HepG2 (cell line): ENCODE measurements around the gene COL18A1. TPM values are rescaled to one million over a fixed set of nuclear protein-coding genes. Genes with fewer than 3 reads are reported as not detected.

ENCODE experiments used
- ATAC-seq: fragments of 200-7000 bp; cut with Tn5 transposase; 3 replicates; pipeline ENCODE4 v1.9.1; 2020; ENCODE audit warnings: mild to moderate bottlenecking, moderate library complexity
- BruUV-seq: library from RNA; stranded (reverse); fragments of 400-500 nt; replicated peaks from 2 replicates; lab custom pipeline; 2021; lab: Mats Ljungman, UMichigan
- CTCF ChIA-PET: fragments of 300-600 bp; formaldehyde crosslinking; extraction: SDS; loops from one replicate; lab custom pipeline; 2021; ENCODE audit warnings: low total read pairs, inconsistent platforms, low intra/inter-chr PET ratio; lab: Yijun Ruan, JAX
- POLR2A ChIA-PET: fragments of 350-600 bp; sonication (Branson Sonifier 250); formaldehyde crosslinking; loops from one replicate; lab custom pipeline; 2020; ENCODE audit warnings: antibody characterized with exemption, inconsistent platforms; lab: Yijun Ruan, JAX
- DNase-seq: peaks from one replicate; pipeline ENCODE4 v3.0.0-alpha.2; 2015; ENCODE audit warnings: low spot score
- FAIRE-seq: peaks from 3 replicates; lab custom pipeline; 2011; peaks lifted over from hg19 to GRCh38; lab: Jason Lieb, UNC
- H2AFZ ChIP-seq: one replicate; pipeline ENCODE4 v1.6.1; 2011; ENCODE audit warnings: low read length, inconsistent platforms
- H3K27ac ChIP-seq: fragments of 300-600 bp; 3 replicates; pipeline ENCODE4 v1.8.0; 2011; ENCODE audit warnings: mixed run types, mild to moderate bottlenecking, mixed read lengths, low read length, inconsistent platforms; ENCODE audit not compliant: insufficient read depth; ENCODE audit errors: extremely low read length
- H3K27me3 ChIP-seq, 2 experiments: fragments of 200-600 bp in 1 of 2; 2 replicates in 1 of 2; 3 replicates in 1 of 2; pipeline versions ENCODE4 v1.6.0 to v1.8.0; 2011; ENCODE audit warnings: low read length in 2 of 2, mild to moderate bottlenecking in 2 of 2, moderate library complexity in 2 of 2, inconsistent platforms in 1 of 2; ENCODE audit not compliant: insufficient read depth in 2 of 2, control insufficient read depth in 1 of 2
- H3K36me3 ChIP-seq, 2 experiments: fragments of 200-600 bp in 1 of 2; replicated peaks in 1 of 2; 2 replicates in 1 of 2; 3 replicates in 1 of 2; pipeline versions ENCODE4 v1.5.1 to v1.8.0; 2011; ENCODE audit warnings: low read length in 2 of 2, inconsistent platforms in 1 of 2; ENCODE audit not compliant: insufficient read depth in 2 of 2, control insufficient read depth in 1 of 2
- H3K4me1 ChIP-seq: 2 replicates; pipeline ENCODE4 v1.5.1; 2012; ENCODE audit warnings: low read length, inconsistent platforms; ENCODE audit not compliant: insufficient read depth
- H3K4me2 ChIP-seq: 2 replicates; pipeline ENCODE4 v1.6.0; 2011; ENCODE audit warnings: low read depth, low read length, inconsistent platforms
- H3K4me3 ChIP-seq, 3 experiments: fragments of 200-600 bp in 1 of 3; sonication (generic), shearing (Covaris generic) in 1 of 3; replicated peaks in 1 of 3; 2 replicates each; pipeline ENCODE4 v1.5.1; 2011 to 2016; ENCODE audit warnings: low read length in 3 of 3, inconsistent platforms in 2 of 3, low read depth in 2 of 3, mild to moderate bottlenecking in 2 of 3, control low read depth in 1 of 3, mixed read lengths in 1 of 3; ENCODE audit not compliant: insufficient read depth in 1 of 3
- H3K79me2 ChIP-seq: one replicate; pipeline ENCODE4 v1.6.1; 2011; ENCODE audit warnings: low read length, inconsistent platforms; ENCODE audit not compliant: insufficient read depth
- H3K9ac ChIP-seq: 2 replicates; pipeline ENCODE4 v1.6.0; 2011; ENCODE audit warnings: mild to moderate bottlenecking, low read depth, low read length, inconsistent platforms; ENCODE audit not compliant: insufficient read depth
- H3K9me3 ChIP-seq: 2 replicates; pipeline ENCODE4 v1.5.1; 2012; ENCODE audit warnings: mild to moderate bottlenecking, low read length
- H4K20me1 ChIP-seq: 2 replicates; pipeline ENCODE4 v1.6.0; 2011; ENCODE audit warnings: inconsistent platforms, mild to moderate bottlenecking, low read length, moderate library complexity; ENCODE audit not compliant: insufficient read depth
- EZH2 ChIP-seq: conservative IDR thresholded peaks from 2 replicates; pipeline ENCODE4 v1.6.1; 2012; ENCODE audit warnings: mild to moderate bottlenecking, low read depth, low read length, moderate library complexity
- HOXD1 ChIP-seq: sonication (generic); formaldehyde crosslinking; IDR thresholded peaks from 2 replicates; pipeline ENCODE4 v1.5.0; 2020; ENCODE audit warnings: missing genetic modification reagents
- NFKB2 ChIP-seq: sonication (generic); formaldehyde crosslinking; IDR thresholded peaks from 2 replicates; pipeline ENCODE4 v1.4.0; 2020; ENCODE audit warnings: missing genetic modification reagents, borderline replicate concordance
- TAF15 ChIP-seq: fragments of 200-400 bp; formaldehyde crosslinking; IDR thresholded peaks from one replicate; pipeline ENCODE4 v1.6.1; 2018; ENCODE audit warnings: mild to moderate bottlenecking, low read depth, low read length; ENCODE audit not compliant: poor library complexity, severe bottlenecking
- ZNF230 ChIP-seq: sonication (generic); formaldehyde crosslinking; IDR thresholded peaks from 2 replicates; pipeline ENCODE4 v1.4.0; 2020; ENCODE audit warnings: mild to moderate bottlenecking, missing genetic modification reagents
- ZNF280B ChIP-seq: sonication (generic); formaldehyde crosslinking; IDR thresholded peaks from 2 replicates; pipeline ENCODE4 v1.5.0; 2020; ENCODE audit warnings: missing genetic modification reagents, mild to moderate bottlenecking, borderline replicate concordance
- ZNF317 ChIP-seq: sonication (generic); formaldehyde crosslinking; IDR thresholded peaks from 2 replicates; pipeline ENCODE4 v1.5.0; 2020; ENCODE audit warnings: mild to moderate bottlenecking, missing genetic modification reagents
- ZNF496 ChIP-seq: sonication (generic); formaldehyde crosslinking; IDR thresholded peaks from 2 replicates; pipeline ENCODE4 v1.8.1; 2023; ENCODE audit warnings: mild to moderate bottlenecking, moderate library complexity, missing genetic modification reagents; ENCODE audit not compliant: insufficient replicate concordance
- ZNF629 ChIP-seq: sonication (generic); formaldehyde crosslinking; conservative IDR thresholded peaks from 2 replicates; pipeline ENCODE4 v1.5.0; 2020; ENCODE audit warnings: missing genetic modification reagents
- ZNF768 ChIP-seq: sonication (generic); formaldehyde crosslinking; IDR thresholded peaks from 2 replicates; pipeline ENCODE4 v1.4.0; 2020; ENCODE audit warnings: missing genetic modification reagents
- WGBS: methylation state at CpG from one replicate; pipeline ENCODE4 v1.1.6; 2017; ENCODE audit warnings: low lambda C conversion rate; 5-methylcytosine and 5-hydroxymethylcytosine counted together
- in situ Hi-C: cut with HindIII; loops from 2 replicates; pipeline ENCODE4 v1.10.0; 2017; ENCODE audit warnings: low pct_unique_long_range_greater_than_20kb; ENCODE audit not compliant: extremely low pct_ligation_motif_present
- intact Hi-C: fragments of 100-400 bp; cut with micrococcal nuclease; formaldehyde crosslinking; loops from one replicate; pipeline ENCODE4 v1.10.0; 2022; ENCODE audit not compliant: unreplicated experiment
- polyA plus RNA-seq, 8 experiments: library from polyadenylated mRNA; depleted of rRNA in 3 of 8; stranded (reverse) in 7 of 8; unstranded in 1 of 8; fragments of >200 nt; fragmentation: Illumina TruSeq in 4 of 8; extraction: Trizol in 4 of 8; gene quantifications; 2 replicates each; pipeline versions ENCODE4 v1.2.1 to v1.2.3, GENCODE V29; 2011 to 2016; ENCODE audit warnings: low read depth in 4 of 8, missing spikeins in 1 of 8, mixed read lengths in 1 of 8; ENCODE audit not compliant: insufficient read depth in 1 of 8
- total RNA-seq, 5 experiments: library from RNA; depleted of rRNA; stranded (reverse); fragments of >200 nt; fragmentation: Illumina TruSeq; extraction: Trizol; gene quantifications; 2 replicates each; pipeline ENCODE4 v1.2.3, GENCODE V29; 2016; ENCODE audit warnings: low read depth in 1 of 5
- TF ChIP-seq, protein P1 (sequence below): sonication (generic); formaldehyde crosslinking; IDR thresholded peaks from 2 replicates; pipeline ENCODE4 v1.4.0; 2020; ENCODE audit warnings: mild to moderate bottlenecking, missing genetic modification reagents
- TF ChIP-seq, protein P2 (sequence below): sonication (generic); formaldehyde crosslinking; IDR thresholded peaks from 2 replicates; pipeline ENCODE4 v1.5.0; 2020; ENCODE audit warnings: mild to moderate bottlenecking, missing genetic modification reagents, moderate library complexity
- TF ChIP-seq, protein P3 (sequence below): sonication (generic); formaldehyde crosslinking; IDR thresholded peaks from 2 replicates; pipeline ENCODE4 v1.5.0; 2020; ENCODE audit warnings: mild to moderate bottlenecking, missing genetic modification reagents, borderline replicate concordance
- TF ChIP-seq, protein P4 (sequence below): sonication (generic); formaldehyde crosslinking; IDR thresholded peaks from 2 replicates; pipeline ENCODE4 v1.5.1; 2020; ENCODE audit warnings: mild to moderate bottlenecking, missing genetic modification reagents, borderline replicate concordance

Gene COL18A1
- total and polyA plus RNA-seq, 2 of the 13 experiments (the other 11 are each of a cell fraction or from before 2014, with no cell fraction given), result 79.0 to 102 TPM

GRCh38 chr21:45356251-45356650 lies 48.7 kb upstream of the COL18A1 start (continued):
- TF ChIP-seq ZNF280B (CRISPR knock-in tag) (no peak), ZNF230 (0 out of 2 replicates have a peak, but pooled peaks have one; percentile 28), NFKB2 (CRISPR knock-in tag) (0 out of 2 replicates have a peak, but pooled peaks have one; percentile 13), ZNF496 (no peak)
- TF ChIP-seq, protein P1, sequence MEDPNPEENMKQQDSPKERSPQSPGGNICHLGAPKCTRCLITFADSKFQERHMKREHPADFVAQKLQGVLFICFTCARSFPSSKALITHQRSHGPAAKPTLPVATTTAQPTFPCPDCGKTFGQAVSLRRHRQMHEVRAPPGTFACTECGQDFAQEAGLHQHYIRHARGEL (CRISPR knock-in tag), result no peak
- TF ChIP-seq, protein P2, sequence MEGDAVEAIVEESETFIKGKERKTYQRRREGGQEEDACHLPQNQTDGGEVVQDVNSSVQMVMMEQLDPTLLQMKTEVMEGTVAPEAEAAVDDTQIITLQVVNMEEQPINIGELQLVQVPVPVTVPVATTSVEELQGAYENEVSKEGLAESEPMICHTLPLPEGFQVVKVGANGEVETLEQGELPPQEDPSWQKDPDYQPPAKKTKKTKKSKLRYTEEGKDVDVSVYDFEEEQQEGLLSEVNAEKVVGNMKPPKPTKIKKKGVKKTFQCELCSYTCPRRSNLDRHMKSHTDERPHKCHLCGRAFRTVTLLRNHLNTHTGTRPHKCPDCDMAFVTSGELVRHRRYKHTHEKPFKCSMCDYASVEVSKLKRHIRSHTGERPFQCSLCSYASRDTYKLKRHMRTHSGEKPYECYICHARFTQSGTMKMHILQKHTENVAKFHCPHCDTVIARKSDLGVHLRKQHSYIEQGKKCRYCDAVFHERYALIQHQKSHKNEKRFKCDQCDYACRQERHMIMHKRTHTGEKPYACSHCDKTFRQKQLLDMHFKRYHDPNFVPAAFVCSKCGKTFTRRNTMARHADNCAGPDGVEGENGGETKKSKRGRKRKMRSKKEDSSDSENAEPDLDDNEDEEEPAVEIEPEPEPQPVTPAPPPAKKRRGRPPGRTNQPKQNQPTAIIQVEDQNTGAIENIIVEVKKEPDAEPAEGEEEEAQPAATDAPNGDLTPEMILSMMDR (CRISPR knock-in tag), result peak; percentile 57

DNA sequence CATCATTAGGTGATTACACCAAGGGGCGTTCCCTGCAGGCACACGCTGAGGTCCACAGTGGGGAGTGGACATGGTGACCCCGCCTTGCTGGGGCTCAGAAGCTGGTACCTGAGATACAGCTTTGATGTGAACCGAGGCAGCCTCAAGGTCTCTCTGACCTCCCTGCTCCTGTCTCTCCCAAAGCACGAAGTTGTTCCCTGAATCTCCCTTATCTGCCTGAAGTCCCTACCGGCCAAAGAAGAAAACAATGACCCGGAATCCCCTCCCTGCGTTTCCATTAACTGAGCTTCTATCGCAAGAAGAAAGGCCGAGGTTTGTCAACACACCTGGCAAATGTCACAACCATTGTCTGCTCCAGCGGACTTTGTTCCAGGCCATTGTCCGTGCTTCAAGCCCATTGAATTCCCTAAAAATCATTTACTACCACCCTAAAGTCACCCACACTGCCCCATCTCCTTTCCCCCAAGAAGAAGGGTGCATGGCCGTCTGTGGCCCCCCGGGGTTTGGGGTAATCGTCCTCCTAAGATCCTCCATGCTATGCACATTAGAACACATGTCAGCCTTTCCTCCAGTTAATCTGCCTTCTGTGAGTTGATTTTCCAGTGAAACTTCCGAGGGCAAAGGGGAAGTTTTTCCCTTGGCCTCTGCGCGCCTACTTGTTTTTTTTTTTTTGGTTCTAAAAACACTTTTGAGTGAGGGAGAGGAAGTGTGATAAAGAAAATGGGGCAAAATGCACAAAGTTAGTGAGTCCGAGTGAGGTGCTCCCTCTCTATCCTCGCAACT lies 48.1 kb upstream of the COL18A1 start:
- peak; percentile 90 for FAIRE-seq
- H4K20me1 ChIP-seq, result no peaks in the 10 kb centered on the region
- no peaks in the 10 kb centered on the region for H3K27me3 ChIP-seq
- in situ Hi-C loops, result no loop called here
- H3K4me1 ChIP-seq, result peaks cover 63% of the 10 kb centered on the region
- DNase-seq, result peak; percentile 87
- peak overlapping the region in 1 of 3 experiments; percentile 32; a peak in 2 of 6 replicates for H3K4me3 ChIP-seq
- ChIA-PET CTCF (interaction anchor here (2.4 kb wide), 1 partner anchor 82 kb away, joined by 11 read pairs; no protein-coding TSS in a partner anchor), POLR2A (interaction anchor here (0.7 to 2.4 kb wide), 13 partner anchors 8 to 168 kb away, joined by 3 to 11 read pairs (median 4); no protein-coding TSS in a partner anchor)
- H2AFZ ChIP-seq, result no peak overlapping the region
- intact Hi-C loops, result loop anchor here (5.0 kb wide), 1 partner anchor 65 kb away; no protein-coding TSS in a partner anchor
- no TSS peak for BruUV-seq
- peak; percentile 59 for ATAC-seq
- 17% methylated on average over 16 of the region's 20 CpGs for whole genome bisulfite sequencing
- H3K9ac ChIP-seq, result peak overlapping the region; percentile 25
- H3K36me3 ChIP-seq, result no peaks in the 10 kb centered on the region
- H3K4me2 ChIP-seq, result peak overlapping the region; percentile 81
- H3K79me2 ChIP-seq, result no peaks in the 10 kb centered on the region
- H3K27ac ChIP-seq, result peak overlapping the region; percentile 82
- no peaks in the 10 kb centered on the region for H3K9me3 ChIP-seq
- TF ChIP-seq HOXD1 (CRISPR knock-in tag) (no peak), EZH2 (no peak), ZNF629 (CRISPR knock-in tag) (peak; percentile 41; the same call in 1 of the 2 replicates), ZNF768 (no peak), ZNF317 (CRISPR knock-in tag) (no peak), TAF15 (no peak)
- TF ChIP-seq, protein P3, sequence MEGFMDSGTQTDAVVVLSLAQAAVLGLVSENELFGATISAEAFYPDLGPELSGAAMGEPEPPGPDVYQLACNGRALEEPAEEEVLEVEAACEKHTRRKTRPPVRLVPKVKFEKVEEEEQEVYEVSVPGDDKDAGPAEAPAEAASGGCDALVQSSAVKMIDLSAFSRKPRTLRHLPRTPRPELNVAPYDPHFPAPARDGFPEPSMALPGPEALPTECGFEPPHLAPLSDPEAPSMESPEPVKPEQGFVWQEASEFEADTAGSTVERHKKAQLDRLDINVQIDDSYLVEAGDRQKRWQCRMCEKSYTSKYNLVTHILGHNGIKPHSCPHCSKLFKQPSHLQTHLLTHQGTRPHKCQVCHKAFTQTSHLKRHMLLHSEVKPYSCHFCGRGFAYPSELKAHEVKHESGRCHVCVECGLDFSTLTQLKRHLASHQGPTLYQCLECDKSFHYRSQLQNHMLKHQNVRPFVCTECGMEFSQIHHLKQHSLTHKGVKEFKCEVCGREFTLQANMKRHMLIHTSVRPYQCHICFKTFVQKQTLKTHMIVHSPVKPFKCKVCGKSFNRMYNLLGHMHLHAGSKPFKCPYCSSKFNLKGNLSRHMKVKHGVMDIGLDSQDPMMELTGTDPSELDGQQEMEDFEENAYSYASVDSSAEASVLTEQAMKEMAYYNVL (CRISPR knock-in tag), result peak; percentile 36; the same call in 1 of the 2 replicates
- TF ChIP-seq, protein P4, sequence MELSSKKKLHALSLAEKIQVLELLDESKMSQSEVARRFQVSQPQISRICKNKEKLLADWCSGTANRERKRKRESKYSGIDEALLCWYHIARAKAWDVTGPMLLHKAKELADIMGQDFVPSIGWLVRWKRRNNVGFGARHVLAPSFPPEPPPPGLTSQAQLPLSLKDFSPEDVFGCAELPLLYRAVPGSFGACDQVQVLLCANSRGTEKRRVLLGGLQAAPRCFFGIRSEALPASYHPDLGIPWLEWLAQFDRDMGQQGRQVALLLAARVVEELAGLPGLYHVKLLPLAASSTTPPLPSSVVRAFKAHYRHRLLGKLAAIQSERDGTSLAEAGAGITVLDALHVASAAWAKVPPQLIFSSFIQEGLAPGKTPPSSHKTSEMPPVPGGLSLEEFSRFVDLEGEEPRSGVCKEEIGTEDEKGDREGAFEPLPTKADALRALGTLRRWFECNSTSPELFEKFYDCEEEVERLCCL, result no peak
